GM21381 (cell line): ENCODE measurements around the gene HSPG2.
"Not testable (repeated sequence)": the region's sequence is repeated elsewhere in the genome, so short reads cannot be mapped to it uniquely, and the experiment has no call there.

Experiments used
- ATAC-seq: cut with Tn5 transposase; IDR thresholded peaks from one replicate; pipeline ENCODE4 v1.9.1; 2021; ENCODE audit warnings: mild to moderate bottlenecking, moderate library complexity; ENCODE audit not compliant: unreplicated experiment

Gene HSPG2

DNA sequence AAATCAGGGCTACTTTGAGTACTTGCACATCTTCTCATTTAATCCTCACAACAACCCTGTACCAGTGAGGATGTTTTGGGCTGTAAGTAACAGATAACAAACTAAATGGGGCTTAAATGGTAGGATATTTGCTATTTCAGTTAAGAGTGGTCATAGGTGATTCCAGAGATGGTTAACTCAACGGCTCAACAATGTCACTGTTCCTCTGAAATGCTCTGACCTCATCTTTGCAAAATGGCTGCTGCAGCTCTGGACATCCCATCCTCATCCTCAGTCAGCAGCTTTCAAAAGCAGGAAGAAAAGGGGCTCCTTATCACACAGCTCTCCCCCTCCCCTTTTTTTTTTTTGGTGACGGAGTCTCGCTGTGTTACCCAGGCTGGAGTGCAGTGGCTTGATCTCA, 123.6 kb downstream of the HSPG2 start:
- ATAC-seq = no peak

DNA sequence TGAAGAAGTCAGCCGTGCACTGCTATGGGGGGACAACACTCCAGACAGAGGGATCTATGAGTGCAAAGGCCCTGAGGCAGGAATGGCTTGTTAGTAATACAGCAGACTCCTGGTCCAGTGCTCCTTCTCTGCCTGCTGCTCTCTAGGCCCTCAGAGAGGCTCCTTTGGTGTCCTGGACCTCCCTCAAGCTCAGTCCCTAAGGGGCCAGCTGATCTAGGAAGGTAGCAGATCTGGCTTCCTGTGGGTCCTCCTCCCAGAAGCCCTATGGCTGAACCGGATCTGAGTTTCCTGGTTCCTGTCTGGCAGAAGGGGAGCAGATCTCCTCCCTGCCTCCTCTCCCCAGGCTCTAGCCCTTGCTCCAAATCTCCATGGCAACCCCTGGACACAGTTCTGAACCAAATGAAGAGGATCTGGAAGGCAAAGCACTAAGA, 125.2 kb downstream of the HSPG2 start, which contains the start of gene LDLRAD2:
Gene LDLRAD2 (plus strand): TSS at position 391 of the 431 bp plus-strand sequence. CDS start 187 bp downstream, outside the sequence.
- no peak for ATAC-seq

DNA sequence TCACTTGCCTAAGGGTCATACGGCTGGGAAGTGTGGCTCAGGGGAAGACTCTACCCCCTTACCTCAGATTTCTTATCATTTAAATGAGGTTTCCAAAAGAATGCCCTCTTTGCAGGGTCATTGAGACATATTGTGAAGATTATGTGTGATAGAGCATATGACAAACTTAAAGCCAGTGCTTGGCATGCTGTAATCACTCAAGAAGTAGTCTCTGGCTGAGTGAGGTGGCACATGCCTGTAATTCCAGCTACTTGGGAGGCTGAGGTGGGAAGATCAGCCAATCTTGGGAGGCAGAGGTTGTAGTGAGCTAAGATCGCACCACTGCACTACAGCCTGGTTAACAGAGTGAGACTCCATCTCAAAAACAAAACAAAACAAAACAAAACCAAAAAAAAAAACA, 132.6 kb downstream of the HSPG2 start:
- no peak for ATAC-seq

DNA sequence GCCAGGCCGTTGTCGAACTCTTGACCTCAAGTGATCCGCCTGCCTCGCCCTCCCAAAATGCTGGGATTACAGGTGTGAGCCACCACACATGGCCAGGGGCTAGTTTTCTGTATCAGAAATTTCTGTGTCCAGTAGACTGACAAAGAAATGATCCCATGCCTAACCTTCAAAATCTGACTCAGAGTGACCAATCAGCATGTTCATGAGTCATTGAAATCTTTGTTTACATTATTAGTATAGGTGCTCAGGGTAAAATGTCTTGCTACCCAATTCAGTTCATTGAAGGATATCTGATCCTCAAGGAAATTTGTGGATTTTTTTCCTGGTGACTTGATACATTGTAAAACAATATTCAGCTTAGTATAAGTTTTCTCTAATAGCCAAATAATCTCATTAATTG, 136.0 kb downstream of the HSPG2 start:
- no peak for ATAC-seq

DNA sequence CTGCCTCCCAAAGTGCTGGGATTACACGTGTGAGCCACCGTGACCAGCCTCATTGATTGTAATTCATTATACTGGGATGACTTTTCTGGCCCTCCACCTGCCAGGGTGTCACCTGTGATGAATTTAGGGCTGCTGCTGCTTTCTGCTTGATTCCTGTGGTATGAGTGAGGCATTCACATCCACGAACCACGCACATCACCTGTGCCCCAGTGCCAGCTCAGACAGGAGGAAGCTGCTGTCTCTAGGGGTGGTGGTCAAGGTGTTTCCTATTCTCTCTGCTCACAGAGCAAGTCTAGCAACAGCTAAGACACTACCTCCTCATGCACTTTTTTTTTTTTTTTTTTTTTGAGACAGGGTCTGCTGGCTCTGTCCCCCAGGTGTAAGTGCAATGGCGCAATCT, 137.4 kb downstream of the HSPG2 start:
- no peak for ATAC-seq

DNA sequence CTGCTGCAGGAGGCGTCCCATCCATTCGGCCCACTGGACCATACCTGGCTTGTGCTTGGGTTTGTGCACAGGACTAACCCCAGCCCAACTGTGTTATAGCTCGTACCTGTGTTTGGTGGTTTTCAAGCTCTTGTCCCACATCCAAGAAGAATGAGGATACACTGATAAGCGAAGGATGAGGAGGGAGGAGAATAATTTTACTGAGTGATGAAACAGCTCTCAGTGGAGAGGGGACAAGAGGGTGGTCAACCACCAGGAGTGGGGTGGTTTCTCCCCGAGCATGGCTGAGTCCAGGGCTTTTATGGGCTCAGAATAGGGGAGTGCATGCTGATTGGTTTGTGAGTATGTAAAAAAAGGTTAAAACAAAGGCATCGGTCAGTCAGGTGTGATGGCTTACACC, 142.0 kb downstream of the HSPG2 start:
- no peak for ATAC-seq

DNA sequence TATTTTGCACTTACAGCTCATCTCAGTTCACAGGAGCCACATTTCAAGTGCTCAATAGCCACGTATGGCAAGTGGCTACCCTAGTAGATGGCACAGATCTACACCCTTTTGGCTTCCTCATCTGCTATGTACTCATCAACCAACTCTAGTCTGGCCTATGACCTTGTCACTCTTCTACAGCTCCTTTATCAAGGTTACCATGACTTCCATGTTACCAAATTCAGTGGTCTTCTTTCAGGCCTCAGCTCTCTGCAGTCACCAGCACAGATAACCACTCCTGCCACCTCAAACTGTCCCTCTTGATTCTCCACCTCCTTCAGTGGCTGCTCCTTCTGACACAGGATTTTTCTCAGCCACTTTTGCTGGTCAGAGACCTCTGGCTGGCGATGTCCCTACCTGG, 142.5 kb downstream of the HSPG2 start:
- ATAC-seq = no peak

DNA sequence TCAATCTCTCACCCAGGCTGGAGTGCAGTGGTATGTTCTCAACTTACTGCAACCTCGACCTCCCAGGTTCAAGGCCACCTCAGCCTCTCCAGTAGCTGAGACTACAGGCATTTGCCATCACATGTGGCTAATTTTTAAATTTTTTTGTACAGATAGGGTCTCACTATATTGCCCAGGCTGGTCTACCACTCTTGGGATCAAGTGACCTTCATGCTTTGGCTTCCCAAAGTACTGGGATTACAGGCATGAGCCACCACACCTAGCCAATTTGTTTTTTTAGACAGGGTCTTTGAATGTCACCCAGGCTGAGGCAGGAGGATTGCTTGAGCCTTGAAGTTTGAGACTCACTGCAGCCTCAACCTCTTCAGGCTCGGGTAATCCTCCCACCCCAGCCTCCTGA, 144.0 kb downstream of the HSPG2 start:
- no peak for ATAC-seq

DNA sequence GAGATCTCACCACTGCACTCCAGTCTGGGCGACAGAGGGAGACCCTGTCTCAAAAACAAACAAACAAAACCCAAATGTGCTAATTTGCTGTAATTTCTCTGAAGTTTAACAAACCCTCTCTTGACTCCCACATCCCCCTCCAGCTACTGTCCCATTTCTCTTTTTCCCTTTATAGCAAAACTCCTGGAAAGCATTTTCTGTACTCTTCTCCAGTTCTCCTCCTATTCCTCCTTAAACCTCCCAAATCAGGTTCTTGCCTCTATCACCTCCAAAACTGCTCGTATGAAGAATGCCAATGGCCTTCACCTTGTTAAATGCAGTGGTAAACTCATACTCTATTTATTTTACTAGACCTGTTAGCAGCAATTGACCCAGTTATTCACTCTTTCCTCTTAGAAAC, 150.5 kb downstream of the HSPG2 start:
- ATAC-seq = no peak

DNA sequence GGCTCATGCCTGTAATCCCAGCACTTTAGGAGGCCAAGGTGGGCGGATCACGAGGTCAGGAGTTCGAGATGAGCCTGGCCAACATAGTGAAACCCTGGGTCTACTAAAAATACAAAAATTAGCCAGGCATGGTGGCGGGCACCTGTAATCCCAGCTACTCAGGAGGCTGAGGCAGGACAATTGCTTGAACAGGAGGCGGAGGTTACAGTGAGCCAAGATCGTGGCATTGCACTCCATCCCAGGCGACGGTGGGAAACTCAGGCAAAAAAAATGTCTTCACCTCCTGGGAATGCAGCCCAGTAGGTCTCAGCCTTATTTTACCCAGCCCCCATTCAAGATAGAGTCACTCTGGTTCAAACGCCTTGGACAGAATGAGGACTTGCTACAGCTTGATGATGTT, 151.3 kb downstream of the HSPG2 start:
- not testable (repeated sequence) for ATAC-seq

DNA sequence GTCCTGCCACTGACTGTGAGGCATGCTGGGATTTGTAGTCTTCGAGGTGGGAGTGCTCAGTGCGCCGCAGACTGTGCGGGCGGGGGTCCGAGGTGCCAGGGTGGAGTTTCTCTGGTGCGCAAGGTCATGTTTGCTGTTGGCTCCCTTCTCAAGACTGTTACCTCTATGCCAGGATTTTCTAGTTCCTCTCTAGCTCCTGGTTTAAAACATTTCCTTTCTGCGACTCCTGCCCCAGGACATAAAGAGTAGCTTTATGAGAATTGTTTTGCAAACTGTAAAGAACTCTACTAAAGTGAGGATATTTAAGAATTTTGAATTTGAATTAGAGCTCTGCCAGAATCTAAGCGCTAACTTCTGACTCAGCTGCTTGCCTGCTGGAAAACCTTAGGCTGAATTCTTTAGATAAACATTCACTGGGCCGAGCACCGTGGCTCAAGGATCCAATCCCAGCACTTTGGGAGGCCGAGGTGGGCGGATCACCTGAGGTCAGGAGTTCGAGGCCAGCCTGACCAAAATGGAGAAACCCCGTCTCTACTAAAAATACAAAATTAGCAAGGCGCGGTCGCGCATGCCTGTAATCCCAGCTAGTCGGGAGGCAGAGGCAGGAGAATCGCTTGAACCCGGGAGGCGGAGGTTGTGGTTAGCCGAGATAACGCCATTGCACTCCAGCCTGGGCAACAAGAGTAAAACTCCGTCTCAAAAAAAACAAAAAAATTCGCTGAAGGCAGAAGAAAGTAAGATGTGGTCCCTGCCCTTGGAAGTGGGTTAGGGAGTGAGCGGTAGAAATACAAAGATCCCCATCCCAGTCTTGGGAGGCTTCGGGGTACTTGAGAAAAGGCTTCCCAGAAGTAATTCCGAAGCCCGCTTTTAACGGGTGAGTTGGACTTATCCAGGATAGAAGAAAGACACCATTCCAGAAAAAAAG, 153.2 kb downstream of the HSPG2 start:
- ATAC-seq = no peak

DNA sequence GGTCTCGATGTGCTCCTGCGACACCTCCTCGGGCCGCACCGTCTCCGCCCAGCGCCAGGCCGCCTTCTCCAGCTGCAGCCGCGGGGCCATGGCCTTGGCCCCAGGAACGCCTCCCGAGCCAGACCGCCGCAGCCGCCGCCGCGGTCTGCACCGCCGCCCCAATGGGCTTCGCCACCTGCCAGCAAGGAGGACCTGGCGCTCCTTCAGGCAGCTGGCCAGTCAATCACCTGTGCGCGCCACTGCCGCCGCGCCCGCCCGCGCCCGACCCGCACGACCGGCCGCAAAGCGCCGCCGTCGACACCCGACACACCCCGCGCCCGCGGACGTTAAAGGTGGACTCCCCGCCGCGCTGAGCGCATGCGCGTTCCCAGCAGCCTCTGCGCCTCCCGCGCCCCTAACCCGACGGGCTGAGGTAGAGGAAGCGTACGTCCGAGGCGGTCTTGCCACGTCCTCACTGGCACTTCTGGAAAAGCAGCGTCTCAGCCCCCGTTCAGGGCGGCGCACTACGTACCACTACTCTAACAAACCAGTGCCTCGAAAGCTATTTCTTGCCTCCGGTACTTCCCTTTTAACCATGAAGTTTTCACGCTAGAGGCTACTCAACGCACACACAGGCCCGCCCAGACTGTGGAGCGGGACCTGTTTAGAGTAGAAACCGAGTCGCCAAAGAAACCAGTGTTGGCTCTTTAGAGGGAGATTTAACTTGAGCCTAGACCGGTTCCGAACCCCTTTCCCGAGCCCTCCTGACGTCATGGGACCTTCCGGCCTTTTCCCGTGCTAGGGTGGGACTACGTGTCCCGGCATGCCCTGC, 154.0 kb downstream of the HSPG2 start, which contains the start of gene USP48:
Gene USP48 (minus strand): TSS at position 282 of the 811 bp plus-strand sequence. CDS start 192 bp downstream, at position 90.
- peak; percentile 62 for ATAC-seq

DNA sequence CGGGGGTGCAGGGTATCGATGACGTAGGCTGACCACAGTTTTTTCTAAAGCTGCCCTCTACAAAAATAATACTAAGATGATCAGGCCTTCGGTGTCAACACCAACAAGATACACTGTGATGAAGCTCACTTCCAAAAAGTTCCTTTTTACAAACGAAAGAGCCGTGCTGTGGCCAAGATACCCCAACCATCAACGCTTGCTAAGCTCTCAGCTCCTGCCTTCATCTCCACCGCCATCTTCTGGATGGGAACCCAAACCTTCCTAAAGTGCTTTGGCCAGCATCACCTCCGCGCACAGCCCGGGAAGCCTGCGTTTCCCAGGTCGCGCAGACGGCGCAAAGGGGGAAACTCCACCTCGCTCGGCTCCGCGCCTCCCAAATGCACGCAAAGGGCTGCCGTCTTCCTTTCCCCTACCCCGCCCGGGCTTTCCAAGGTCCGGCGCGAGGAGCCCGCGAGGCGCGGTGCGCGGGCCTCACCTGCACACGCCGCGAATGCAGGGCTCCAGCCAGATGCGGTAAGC, 154.7 kb downstream of the HSPG2 start:
- ATAC-seq = peak; percentile 28

DNA sequence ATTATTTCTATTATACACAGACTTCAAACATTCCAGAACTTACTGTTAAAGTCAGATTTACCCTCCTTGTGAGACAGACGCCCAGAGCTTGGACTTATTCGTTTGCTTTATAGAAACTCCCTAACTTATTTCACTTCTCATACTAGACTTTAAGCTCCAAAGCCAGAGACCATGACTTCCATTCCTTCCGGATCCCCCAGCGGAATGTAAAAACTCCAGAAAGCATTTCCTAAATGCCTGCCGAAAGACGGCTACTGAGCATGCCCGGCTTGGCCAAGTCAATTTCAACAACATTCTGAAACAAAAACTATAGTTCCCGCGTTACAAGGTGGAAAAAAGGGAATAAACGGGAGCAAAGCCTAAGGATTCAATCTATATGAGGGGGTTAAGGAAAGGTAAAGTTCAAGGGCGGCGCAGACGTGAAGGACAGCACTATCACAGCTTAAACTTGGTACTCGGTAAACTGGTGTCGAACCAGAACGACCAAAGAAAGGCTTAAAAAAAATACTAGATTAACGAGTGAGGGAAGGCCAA, 155.2 kb downstream of the HSPG2 start:
- peak; percentile 16 for ATAC-seq

DNA sequence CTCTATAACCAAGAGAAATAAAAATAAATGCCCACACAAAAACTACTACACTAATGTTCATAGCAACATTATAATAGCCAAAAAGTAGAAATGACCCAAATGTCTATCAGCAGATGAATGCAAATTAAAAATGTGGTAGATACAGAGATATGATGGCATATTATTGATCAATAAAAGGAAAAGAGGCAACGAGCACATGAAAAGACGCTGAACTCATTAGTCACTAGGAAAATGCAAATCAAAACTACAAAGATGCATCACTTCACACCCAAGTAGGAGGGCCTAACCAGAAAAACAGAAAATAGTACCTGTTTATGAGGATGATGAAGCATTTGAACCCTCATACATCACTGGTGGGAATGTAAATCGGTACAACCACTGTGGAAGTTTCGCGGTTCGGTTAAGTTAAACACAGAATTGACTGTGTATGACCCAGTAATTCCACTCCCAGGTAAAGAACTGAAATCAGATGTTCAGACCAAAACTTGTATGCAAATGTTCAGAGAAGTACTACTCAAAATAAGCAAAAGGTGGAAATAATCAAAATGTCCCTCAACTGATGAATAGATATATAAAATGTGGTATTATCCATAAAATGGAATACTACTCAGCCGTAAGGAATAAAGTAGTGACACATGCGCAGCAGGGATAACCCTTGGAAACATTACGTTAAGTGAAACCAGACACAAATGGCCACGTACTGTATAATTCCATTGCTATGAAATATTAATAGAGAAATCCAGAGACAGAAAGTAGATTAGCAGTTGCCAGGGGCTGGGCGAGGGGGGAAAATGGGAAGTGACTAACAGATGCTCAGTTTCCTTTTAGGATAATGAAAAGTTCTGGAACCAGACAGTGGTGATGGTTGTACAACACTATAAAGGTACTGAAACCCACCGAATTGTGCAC, 157.2 kb downstream of the HSPG2 start:
- peak; percentile 23 for ATAC-seq

DNA sequence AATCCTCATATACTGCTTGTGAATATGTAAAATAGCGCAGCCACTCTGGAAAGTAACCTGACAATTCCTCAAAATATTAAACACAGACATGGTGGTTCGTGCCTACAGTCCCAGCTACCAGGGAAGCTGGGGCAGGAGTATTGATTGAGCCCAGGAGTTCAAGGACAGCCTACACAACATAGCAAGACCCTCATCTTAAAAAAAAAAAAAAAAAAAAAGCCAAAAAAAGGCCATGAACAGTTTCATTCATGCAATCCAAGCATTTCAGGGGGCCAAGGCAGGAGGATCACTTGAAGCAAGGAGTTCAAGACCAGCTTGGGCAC, 158.7 kb downstream of the HSPG2 start:
- no peak for ATAC-seq

DNA sequence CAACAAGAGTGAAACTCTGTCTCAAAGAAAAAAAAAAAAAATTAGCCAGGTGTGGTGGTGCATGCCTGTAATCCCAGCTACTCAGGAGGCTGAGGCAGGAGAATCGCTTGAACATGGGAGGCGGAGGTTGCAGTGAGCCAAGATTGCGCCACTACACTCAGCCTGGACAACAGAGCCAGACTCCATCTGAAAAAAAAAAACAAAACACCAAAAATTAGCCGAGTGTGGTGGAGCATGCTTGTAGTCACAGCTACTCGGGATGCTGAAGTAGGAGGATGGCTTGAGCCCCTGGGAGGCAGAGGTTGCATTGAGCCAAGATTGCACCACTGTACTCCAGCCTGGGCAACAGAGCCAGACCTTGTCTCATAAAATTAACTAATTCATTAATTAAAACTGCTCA, 160.2 kb downstream of the HSPG2 start:
- not testable (repeated sequence) for ATAC-seq

DNA sequence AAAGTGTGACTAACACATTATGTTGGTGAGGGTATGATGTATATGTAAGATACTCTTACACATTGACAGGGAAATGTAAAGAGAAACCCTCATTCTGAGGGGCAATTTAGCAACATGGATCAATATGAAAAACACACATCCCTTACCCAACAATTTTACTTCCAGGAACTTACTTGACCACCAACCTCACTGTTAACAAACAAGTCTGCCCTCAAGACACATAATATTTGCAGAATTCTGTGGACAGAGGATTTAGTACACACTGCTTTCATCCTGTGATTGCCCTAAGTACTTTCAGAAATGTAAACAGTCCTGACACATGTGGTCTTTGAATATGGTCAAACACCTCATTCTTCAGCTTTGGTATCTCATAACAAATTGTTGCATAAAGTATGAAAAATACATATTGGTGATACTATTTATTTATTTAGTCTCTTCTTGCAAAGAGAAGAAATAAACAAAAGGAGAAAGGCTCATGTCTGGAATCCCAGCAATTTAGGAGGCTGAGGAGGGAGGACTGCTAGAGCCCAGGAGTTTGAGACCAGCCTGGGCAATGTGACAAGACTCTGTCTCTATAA, 161.0 kb downstream of the HSPG2 start:
- no peak for ATAC-seq

DNA sequence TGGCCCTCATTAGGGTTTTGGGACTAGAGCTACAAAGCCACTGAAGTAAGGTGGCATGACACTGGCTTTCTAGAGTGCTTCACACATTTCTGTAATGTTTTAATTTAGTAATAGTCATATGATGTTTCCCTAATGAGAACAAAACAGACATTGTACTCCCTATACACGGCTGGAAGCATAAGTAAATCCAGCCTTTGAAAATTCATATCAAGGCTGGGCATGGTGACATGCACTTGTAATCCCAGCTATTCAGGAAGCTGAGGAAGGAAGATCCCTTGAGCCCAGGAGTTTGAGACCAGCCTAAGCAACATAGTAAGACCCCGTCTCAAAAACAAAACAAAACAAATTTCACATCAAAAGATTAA, 161.6 kb downstream of the HSPG2 start:
- ATAC-seq = no peak
